PC-3 (cell line): ENCODE data around the gene SIX4.

Experiments
- CTCF ChIP-seq: fragments of 300-600 bp; sonication (generic); conservative IDR thresholded peaks from 2 replicates; pipeline ENCODE4 v1.5.1; 2017; ENCODE audit warnings: antibody characterized with exemption, low read depth, mild to moderate bottlenecking, low read length
- EZH2 ChIP-seq: fragments of 300-600 bp; sonication (generic); IDR thresholded peaks from one replicate; pipeline ENCODE4 v1.6.1; 2017; ENCODE audit warnings: antibody characterized with exemption, mild to moderate bottlenecking, low read length; ENCODE audit not compliant: unreplicated experiment
- EZH2phosphoT487 ChIP-seq: fragments of 300-600 bp; sonication (generic); IDR thresholded peaks from 2 replicates; pipeline ENCODE4 v1.6.1; 2018; ENCODE audit warnings: mild to moderate bottlenecking, antibody characterized with exemption, low read length, borderline replicate concordance

GRCh38 chr14:60768602-60769001, 44.5 kb upstream of the SIX4 start:
- TF ChIP-seq CTCF (no peak), EZH2 (no peak), EZH2phosphoT487 (no peak)
